SK-N-MC (cell line): ENCODE data around the gene BTBD16.

Experiments used
- EZH2 ChIP-seq: fragments of 200-600 bp; sonication (generic); IDR thresholded peaks from one replicate; pipeline ENCODE4 v1.6.1; 2017; ENCODE audit warnings: antibody characterized with exemption
- POLR2AphosphoS5 ChIP-seq: IDR thresholded peaks from 2 replicates; pipeline ENCODE4 v1.6.1; 2012; ENCODE audit warnings: mild to moderate bottlenecking, low read depth, low read length, borderline replicate concordance

DNA sequence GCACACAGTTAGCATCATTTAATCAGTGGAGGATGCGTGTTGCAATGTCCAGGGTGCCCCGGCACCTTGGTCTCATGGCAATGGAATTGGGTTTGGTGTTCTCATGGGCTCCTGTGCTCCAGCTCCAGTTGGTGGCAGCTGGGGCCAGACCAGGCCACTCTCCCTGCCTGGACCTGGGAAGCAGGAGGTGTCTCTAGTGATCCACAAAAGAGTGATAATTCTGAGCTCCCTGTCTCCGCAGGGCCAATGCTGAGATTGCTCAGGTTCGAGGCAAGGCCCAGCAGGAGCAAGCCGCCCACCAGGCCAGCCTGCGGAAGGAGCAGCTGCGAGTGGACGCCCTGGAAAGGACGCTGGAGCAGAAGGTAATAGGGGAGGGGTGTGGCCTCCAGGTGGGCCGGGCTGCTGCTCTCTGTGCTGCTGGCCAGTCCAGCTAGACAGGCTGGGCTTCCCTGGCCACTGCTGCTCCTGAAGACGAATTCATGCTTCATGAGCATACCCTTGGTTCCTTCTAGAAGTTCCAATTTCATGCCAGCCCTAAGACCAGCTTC, 21.7 kb upstream of the BTBD16 start:
- no peak for TF ChIP-seq POLR2AphosphoS5
- TF ChIP-seq EZH2 = no peak
